GM10266 (cell line): Measurements from ENCODE around the gene GPC3.

Experiments used
- DNase-seq: peaks from one replicate; pipeline ENCODE4 v3.0.0; 2012; ENCODE audit errors: extremely low spot score
- CTCF ChIP-seq: IDR thresholded peaks from 2 replicates; pipeline ENCODE4 v1.5.1; 2012; ENCODE audit warnings: mild to moderate bottlenecking, low read depth; ENCODE audit not compliant: control insufficient read depth, insufficient read depth; ENCODE audit errors: missing control alignments

The GPC3 gene

DNA sequence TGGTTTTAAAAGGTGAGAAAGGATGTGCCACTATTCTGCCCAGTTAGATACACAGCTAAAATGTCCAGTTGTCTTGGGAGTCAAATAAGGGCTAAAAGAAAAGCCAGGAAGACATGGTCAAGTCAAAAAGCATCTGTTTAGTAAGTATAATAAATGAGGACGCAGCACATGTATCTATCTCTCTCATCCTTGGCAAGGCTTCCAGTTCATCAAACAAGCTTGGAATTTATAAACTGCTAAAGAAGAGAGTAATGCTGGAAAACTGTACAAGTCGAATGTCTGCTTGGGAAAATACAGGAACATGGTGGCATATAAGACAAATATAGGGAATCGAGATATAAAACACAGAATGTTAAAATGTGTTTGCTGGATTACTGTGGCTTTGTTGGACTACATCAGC lies 106.7 kb downstream of the GPC3 start:
- no peak for DNase-seq
- no peak for TF ChIP-seq CTCF

GRCh38 chrX:133876646-133877045 lies 108.7 kb downstream of the GPC3 start:
- DNase-seq: no peak
- TF ChIP-seq CTCF: no peak

- TF ChIP-seq CTCF: no peak
- DNase-seq: no peak
Observed at GRCh38 chrX:133869270-133869669, 116.1 kb downstream of the GPC3 start.

DNA sequence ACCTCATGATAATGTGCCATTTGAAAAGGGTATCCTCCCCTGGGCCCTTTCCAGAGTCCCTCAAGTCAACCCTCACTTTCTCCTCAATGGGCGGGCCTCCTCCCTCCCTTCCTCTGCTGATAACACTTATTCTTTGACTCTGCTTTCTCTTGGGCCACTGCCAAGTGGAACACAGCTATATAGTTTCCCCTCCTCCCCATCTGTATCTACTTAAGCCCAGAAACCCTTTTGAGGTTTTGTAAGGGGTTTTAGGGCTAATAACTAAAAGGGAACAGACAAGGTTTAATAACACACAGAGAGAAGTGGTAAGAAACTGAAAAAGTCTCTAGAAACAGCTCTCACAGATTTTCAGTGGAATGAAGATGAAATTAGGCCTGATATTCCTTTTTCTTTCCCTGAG lies 116.7 kb downstream of the GPC3 start:
- TF ChIP-seq CTCF: no peak

DNA sequence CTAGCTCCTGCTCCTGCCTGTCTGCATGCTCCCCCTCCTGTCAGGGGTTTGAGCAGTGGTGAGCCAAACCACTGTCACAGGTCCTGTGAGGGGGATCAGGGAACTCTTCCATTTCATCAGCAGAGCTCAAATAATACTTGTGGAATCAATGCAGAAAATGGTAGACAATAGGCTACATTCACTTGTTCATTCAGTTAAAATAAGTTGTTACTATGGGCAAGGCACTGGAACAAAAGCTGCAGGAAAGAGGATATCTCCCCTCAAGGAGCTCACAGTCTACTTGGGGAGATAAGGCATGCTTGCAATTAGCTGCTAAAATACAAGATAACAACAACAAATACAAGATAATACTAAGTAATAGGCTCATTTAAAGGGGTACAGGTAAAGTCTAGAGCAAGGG lies 117.1 kb downstream of the GPC3 start:
- TF ChIP-seq CTCF: no peak
- no peak for DNase-seq

More for the DNA sequence above, 116.7 kb downstream of the GPC3 start:
- DNase-seq: no peak

DNA sequence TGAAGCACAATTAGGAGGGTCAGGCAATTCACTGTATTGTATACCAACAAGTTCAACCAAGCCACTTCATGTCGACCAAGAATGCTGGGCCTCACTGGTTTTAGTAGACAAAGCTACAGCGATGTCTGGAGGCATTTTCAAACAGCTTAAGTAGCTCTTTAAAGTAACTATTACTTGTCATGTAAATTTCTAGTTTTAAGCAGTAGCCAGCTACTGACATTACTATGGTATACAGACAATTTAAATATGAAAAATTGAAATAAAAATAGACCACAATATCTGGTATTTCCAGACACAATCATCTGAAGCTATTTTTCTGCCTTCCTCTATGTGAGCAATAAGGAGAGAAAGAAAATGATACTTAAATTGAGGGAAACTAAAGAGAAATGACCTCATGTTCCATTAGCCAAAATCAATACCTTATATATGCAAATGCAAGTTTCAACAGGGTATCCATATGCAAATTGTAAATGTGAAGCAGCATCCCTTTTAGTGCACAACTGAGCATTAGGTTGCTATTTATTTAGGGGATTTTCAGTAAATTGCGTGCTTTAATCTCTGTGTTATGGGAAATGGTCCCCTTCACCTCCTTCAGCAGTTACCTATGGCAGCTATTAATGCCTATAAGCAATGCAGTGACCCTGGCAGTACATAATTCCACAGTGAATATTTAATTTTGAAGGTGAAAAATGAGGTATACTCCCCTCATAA lies 119.5 kb downstream of the GPC3 start:
- no peak for DNase-seq
- TF ChIP-seq CTCF: no peak

DNA sequence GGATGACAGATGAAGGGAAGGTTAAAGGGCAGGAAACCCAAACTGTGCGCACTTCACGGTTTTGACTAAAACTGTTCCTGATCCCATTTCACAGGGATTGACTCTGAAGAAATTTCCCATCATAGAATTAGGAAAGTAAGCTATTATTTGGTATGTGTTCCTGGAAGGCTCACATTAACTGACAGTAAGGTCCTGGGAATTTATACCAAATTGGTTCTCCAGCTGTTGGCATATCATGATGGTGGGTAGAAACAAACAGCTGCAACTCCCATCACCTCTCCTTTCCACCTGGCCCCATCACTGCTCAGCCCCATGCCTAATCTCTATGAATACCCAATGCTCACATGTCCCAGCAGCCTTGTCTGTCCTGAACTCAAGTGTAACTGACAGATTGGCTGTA lies 121.2 kb downstream of the GPC3 start:
- TF ChIP-seq CTCF: no peak
- DNase-seq: no peak
